Activated CD4-positive, alpha-beta T cell treated with anti-CD3 and anti-CD28 coated beads, Interleukin-2, amount 50 U/mL, for 4 hours (primary cell): ENCODE results near the gene EVPLL.
A peak's percentile ranks its signal among the peaks of the same experiment; 100 is the strongest.
"Not testable (repeated sequence)": the region's sequence is repeated elsewhere in the genome, so short reads cannot be mapped to it uniquely, and the experiment has no call there.

Source experiments
- DNase-seq, 2 experiments: peaks; one replicate each; pipeline ENCODE4 v3.0.0-alpha.2; 2020

The EVPLL gene

DNA sequence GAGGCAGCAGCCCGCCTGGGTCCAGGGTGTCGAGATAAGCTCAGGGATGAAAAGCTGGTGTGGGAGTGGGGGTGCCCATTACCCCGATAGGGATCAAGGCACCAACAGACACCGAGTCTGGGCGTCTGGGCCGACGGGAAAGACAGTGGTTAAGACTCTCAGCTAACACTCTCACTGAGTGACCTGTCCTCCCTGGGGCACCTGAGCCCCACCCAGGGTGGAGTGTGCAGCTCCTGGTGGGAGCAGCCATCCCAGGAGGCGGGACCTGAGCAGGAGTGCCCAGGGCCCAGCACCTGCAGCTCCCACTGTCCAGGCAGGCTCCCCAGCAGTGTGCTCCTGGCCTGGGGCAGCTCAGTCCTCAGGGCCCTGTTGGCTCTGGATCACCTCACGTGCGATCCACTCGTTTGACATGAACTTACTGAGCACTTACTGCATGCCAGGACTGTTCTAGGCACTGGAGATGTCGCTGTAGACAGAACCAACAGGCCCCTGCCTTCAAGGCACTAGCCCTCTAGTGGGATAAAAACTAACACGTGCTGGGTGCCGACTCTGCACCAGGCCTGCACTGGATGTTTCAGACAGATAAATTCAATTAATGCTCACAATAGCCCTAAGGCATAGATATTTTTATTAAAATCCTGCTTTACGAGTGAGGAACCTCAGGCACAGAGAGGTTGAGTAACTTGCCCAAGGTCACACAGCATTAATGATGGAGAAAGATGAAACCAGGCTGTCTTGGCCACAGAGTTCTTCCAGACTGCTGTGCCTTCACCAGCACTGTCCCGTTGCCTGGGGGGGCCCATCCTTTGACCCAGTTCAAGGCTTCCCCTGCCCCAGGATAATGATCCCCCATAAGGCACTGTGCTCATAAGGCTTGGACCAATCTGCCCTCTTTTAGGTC, 1.9 kb downstream of the EVPLL start:
- DNase-seq, result no peak

DNA sequence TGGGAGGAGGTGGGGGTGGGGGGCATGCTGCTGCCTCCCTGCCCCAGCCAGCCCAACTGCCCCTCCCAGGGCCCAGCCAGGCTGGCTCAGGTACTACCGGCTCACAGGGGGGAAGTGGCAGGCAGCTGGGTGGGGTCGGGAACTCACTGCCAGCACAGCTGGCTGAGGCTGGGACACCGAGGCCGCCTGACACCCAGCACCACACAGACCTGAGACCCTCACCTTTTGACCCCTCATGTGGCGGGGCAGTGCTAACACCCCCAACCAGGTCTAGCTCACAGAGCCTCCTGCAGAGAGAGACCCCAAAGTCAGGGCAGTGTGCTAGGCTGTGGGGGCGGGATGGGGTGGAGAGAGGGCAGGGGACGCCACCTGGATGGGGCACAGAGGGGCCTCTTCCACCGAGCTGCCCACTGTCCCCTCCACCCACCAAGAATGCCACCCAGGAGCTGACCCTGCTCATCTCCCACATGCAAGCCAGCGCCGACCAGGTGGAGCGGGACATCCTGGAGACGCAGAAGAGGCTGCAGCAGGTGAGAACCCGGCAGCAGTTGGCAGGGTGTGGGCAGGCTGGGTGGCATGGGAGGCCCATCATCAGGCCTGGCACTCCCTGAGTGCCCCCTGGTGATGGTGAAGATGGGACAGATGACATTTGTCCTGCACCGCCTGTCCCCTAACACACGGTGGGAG, 3.0 kb downstream of the EVPLL start:
- no peak for DNase-seq

GRCh38 chr17:18381158-18381952, 3.8 kb downstream of the EVPLL start:
- no peak for DNase-seq

DNA sequence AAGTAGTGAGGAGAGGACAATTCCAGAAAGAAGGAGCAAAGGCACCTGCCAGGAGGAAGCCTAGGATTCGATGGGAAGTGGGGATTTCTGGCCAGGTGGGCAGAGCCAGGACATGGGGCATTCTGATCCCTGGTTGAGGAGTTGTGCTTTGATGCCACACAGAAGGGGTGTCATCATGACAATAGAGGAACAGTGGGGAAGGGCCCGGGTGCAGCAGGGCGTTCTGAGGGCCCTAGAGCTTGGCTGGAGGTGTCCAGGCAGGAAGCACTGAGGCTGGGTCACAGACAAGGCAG, 4.3 kb downstream of the EVPLL start:
- no peak for DNase-seq

GRCh38 chr17:18382441-18383078, 5.0 kb downstream of the EVPLL start:
- no peak for DNase-seq

DNA sequence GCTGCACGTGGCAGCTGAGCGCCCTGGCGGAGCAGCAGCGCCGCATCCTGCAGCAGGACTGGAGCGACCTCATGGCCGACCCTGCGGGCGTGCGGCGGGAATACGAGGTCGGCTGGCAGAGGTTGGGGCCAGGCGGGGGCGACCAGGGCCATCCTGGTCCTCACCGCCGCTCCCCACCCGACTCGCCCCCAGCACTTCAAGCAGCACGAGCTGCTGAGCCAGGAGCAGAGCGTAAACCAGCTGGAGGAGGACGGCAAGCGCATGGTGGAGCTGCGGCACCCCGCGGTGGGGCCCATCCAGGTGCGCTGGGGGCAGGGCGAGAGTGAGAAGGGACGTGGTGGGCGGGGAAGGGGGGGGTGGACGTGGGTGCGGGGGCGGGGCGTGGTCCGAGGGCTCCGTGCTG, 5.5 kb downstream of the EVPLL start:
- not testable (repeated sequence) for DNase-seq

DNA sequence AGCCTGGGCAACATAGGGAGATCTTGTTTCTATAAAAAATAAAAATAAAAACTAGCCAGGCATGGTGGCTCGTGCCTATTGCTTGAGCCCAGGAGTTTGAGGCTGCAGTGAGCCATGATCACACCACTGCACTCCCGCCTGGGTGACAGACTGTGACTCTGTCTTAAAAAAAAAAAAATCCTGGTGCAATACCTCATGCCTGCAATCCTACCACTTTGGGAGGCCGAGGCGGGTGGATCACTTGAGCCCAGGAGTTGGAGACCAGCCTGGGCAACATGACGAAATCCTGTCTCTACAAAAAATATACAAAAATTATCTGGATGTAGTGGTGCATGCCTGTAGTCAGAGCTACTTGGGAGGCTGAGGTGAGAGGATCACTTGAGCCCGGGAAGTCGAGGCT, 6.7 kb downstream of the EVPLL start:
- DNase-seq, result not testable (repeated sequence)

DNA sequence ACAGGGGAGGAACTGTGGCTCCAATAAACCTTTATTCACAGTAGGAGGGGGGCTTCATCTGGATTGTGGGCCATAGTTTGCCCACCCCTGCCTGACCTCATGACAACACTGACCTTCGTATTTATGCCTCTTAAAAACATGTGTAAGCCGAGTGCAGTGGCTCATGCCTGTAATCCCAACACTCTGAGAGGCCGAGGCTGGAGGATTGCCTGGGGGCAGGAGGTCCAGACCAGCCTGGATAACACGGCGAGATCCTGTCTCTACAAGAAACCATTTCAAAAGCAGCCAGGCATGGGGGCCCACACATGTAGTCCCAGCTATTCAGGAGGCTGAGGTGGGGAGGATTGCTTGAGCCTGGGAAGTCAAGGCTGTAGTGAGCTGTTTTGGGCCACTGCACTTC, 10.0 kb downstream of the EVPLL start:
- DNase-seq, result not testable (repeated sequence)

GRCh38 chr17:18388266-18388665, 10.7 kb downstream of the EVPLL start:
- not testable (repeated sequence) for DNase-seq

DNA sequence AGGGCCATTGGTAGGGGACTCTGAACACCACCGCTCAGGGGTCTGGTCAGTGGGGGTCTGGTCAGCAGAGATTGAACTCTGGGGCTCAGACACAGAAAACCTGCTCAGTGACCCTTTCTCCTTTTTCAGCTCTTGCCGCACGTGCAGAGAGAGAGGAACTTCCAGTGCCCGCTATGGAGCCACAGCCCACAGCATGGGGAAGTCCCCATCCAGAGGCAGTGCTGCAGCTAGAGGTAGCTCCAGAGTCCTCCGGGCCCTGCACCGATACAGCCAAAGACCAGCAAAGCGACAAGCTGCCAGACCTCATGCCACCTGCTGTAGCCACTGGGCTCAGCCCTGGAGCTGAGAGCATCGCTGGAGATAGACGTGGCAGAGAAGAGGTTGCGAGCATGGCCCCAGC, 11.2 kb downstream of the EVPLL start:
- DNase-seq, result not testable (repeated sequence)

DNA sequence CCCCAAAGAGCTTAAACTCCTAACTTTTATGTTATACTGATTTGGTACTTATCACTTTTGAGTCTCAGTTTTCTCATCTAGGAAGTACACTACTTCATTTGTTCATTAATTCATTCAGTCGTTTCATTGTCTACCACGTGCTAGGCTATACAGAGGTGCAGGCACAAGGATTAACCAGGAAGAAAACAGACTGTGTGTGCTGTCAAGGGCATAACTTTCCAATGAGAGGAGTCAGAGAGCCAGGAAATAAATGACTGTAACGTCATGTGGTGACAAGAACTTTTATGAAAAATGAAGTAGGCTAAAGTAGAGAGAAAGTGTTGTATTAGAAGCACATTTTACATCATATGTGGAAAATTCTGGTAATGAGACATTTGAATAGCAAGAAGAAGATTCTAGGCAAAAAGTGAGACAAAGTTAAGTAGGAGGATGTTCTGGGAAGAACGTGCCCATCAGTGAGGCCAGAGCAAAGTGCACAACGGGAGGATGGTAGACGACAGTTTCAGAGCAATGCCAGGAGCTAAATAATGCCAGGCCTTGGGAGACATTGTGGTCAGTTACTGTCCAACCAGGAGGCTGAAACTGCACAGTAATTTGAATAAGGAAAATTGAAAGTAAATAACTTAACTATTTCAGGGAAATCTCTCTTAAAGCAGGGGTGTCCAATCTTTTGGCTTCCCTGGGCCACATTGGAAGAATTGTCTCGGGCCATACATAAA, 24.5 kb downstream of the EVPLL start:
- DNase-seq, result not testable (repeated sequence)

- DNase-seq, result not testable (repeated sequence)
These were observed 25.6 kb downstream of the EVPLL start for GRCh38 chr17:18403166-18403565.

GRCh38 chr17:18403604-18404003, 26.0 kb downstream of the EVPLL start:
- not testable (repeated sequence) for DNase-seq

DNA sequence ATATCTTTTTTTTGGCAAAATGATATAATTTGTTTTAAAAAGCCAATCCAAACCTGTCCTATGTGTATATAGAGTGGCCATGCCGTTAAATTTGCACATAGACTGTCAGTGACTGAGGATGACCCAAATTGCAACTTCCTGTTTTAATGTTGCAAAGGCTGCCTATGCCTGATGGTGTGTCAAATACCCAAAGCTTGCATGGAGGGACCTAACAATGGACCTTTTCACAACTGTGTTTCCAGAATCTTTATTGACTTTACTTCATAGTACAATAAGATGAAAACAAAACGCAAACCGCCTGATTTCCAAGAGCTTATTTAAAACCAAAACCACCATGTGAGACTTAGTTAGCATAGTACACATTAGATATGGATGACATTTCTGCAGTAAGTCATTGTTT, 31.3 kb downstream of the EVPLL start:
- DNase-seq, result not testable (repeated sequence)

DNA sequence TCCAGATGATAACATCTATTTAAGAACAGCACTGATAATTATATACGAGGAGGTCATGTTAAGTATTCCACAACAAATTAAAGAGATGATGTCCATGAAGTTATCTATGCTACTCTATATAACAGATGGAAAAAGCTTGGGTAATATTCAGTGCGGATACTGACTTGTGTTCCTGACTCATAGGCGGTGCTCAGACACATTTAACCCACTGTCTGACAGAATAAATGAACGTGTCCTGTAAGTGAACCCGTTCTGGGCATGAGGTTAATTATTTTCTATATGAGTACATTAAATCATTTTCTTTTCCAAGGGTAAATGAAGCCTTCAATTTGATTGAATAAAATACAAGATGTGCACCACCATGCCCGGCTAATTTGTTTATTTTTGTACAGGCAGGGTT, 31.7 kb downstream of the EVPLL start:
- not testable (repeated sequence) for DNase-seq

- DNase-seq, result not testable (repeated sequence)
These were observed 33.2 kb downstream of the EVPLL start for GRCh38 chr17:18410736-18411135.

- peak in 1 of 2 experiments; percentile 8 for DNase-seq
These were observed 33.8 kb downstream of the EVPLL start for GRCh38 chr17:18411377-18411864.

DNA sequence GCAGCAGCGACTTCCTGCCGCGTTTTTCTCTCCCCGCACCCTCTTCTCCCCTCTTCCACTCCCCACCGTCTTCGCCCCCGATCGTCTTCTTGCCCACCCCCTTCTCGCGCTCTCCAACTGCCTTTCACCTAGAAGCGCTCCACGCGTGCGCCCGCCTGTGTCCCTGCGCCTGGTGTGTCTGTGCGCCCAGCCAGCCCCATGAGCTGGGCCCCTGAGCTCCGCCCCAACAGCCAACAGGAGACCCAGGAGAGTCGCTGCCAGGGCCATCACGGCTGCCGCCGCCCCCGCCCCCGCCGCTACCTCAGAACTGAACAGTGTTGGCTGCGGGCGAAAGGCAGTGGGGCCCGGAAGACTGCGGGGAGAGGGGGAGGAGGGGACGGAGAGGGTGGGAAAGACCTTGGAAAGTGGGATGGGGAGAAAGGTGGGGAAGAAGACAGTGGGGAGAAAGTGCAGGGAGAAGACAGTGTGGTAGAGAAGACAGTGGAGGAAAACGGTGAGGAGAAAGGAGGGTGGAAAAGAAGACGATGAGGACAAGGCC, 34.5 kb downstream of the EVPLL start:
- not testable (repeated sequence) for DNase-seq

GRCh38 chr17:18421521-18421920, 43.9 kb downstream of the EVPLL start:
- not testable (repeated sequence) for DNase-seq

DNA sequence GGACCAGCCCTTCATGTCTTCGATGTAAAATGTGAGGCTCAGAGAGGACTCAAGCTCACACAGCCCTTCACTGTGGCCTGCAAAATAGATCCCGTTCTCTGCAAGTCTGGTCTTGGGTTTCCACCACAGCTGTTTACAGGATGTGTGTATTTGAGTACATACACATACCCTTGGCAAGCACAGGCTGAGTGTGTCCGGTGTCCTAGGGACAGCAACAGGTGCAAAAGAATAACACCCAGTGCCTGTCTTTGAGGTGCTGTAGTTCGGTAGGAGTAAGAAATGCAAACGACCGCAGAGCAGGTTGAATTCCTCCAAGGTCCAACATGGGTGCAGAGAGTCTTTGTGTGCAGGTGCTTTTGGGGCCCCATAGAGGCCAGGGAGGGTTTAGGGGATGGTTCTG, 44.9 kb downstream of the EVPLL start:
- not testable (repeated sequence) for DNase-seq

DNA sequence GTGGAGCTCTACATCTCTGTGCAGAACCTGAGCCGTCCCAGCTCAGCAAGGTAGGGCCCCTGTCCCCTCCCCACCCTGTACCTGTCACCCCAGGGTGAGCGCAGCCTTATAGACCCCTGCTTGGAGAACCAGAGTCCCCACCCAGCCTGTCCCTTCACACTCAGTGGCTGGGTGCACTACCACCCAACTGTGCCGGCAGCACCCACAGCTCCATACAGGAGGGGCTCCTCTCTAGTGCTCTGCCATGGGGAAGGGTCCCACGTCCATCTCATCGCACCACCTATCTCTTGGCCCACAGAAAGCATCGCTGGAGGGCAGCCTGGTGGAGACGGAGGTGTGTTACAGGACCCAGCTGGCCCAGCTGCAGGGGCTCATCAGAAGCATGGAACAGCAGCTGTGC, 45.4 kb downstream of the EVPLL start:
- not testable (repeated sequence) for DNase-seq

GRCh38 chr17:18425593-18425992, 48.0 kb downstream of the EVPLL start:
- DNase-seq, result not testable (repeated sequence)
